ENCODE data around the gene SIGLEC15.
A peak's percentile ranks its signal among the peaks of the same experiment; 100 is the strongest.
"Not testable (repeated sequence)": the region's sequence is repeated elsewhere in the genome, so short reads cannot be mapped to it uniquely, and the experiment has no call there.

Gene SIGLEC15

DNA sequence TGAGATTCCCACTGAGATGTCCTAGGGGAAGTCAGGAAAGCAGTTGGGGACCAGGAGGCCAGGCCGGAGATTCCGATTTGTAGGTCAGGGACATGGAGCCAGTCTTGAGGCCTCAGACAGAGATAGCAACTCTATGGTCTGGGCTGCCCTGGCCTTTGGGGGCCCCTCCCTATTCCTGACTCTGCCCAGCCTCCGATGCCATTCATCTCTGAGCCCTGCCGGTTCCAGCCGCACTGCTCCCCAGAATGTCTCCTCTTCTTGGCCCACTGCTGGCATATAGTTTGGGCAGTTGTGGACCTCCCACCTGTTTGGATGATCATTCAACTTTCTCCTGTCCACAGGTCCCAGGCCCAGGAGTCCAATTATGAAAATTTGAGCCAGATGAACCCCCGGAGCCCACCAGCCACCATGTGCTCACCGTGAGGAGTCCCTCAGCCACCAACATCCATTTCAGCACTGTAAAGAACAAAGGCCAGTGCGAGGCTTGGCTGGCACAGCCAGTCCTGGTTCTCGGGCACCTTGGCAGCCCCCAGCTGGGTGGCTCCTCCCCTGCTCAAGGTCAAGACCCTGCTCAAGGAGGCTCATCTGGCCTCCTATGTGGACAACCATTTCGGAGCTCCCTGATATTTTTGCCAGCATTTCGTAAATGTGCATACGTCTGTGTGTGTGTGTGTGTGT lies 16.4 kb downstream of the SIGLEC15 start:
- Histone ChIP-seq H3K9me3 (peaks cover 23% of the 10 kb centered on the region), H3K4me3 (no peak overlapping the region), H3K9ac (no peak overlapping the region), H3K36me3 (peaks cover 5% of the 10 kb centered on the region; the same call in 1 of the 2 replicates), H3K27ac (no peak overlapping the region), H3K4me2 (peak overlapping the region; percentile 59; the same call in 1 of the 2 replicates), H3K27me3 (no peaks in the 10 kb centered on the region), H3K4me1 (peaks cover 27% of the 10 kb centered on the region), H4K20me1 (no peaks in the 10 kb centered on the region)
- TF ChIP-seq Cebpa-rat (IDR thresholded peaks at IDR 0.05) = no peak

GRCh38 chr18:45843019-45843418 lies 17.5 kb downstream of the SIGLEC15 start:
- Histone ChIP-seq H3K36me3 (peaks cover 5% of the 10 kb centered on the region; the same call in 1 of the 2 replicates), H3K4me1 (peaks cover 31% of the 10 kb centered on the region), H3K27me3 (no peaks in the 10 kb centered on the region), H3K27ac (no peak overlapping the region), H3K9me3 (peaks cover 12% of the 10 kb centered on the region), H3K4me3 (no peak overlapping the region), H3K9ac (no peak overlapping the region), H4K20me1 (no peaks in the 10 kb centered on the region), H3K4me2 (no peak overlapping the region)
- no peak for TF ChIP-seq Cebpa-rat (IDR thresholded peaks at IDR 0.05)

- H3K4me1 ChIP-seq = peaks cover 41% of the 10 kb centered on the region
- TF ChIP-seq Cebpa-rat (IDR thresholded peaks at IDR 0.05) = no peak
- peaks cover 7% of the 10 kb centered on the region; the same call in 1 of the 2 replicates for H3K36me3 ChIP-seq
- H3K4me3 ChIP-seq = no peak overlapping the region
- H3K4me2 ChIP-seq = no peak overlapping the region
- no peaks in the 10 kb centered on the region; the same call in 1 of the 2 replicates for H3K27me3 ChIP-seq
- H3K9me3 ChIP-seq = no peaks in the 10 kb centered on the region
- peaks cover 18% of the 10 kb centered on the region for H4K20me1 ChIP-seq
- H3K27ac ChIP-seq = no peak overlapping the region
- no peak overlapping the region for H3K9ac ChIP-seq
Measured at GRCh38 chr18:45844938-45845337, 19.5 kb downstream of the SIGLEC15 start.

GRCh38 chr18:45845410-45845809 lies 19.9 kb downstream of the SIGLEC15 start:
- H3K9me3 ChIP-seq = no peaks in the 10 kb centered on the region
- no peak overlapping the region for H3K4me3 ChIP-seq
- peaks cover 41% of the 10 kb centered on the region for H3K4me1 ChIP-seq
- H3K9ac ChIP-seq = no peak overlapping the region
- H3K4me2 ChIP-seq = no peak overlapping the region
- H3K36me3 ChIP-seq = peaks cover 7% of the 10 kb centered on the region; the same call in 1 of the 2 replicates
- peaks cover 21% of the 10 kb centered on the region for H4K20me1 ChIP-seq
- no peak overlapping the region for H3K27ac ChIP-seq
- no peaks in the 10 kb centered on the region; the same call in 1 of the 2 replicates for H3K27me3 ChIP-seq
- no peak for TF ChIP-seq Cebpa-rat (IDR thresholded peaks at IDR 0.05)

- Histone ChIP-seq H3K9me3 (no peaks in the 10 kb centered on the region), H3K27ac (no peak overlapping the region), H3K9ac (no peak overlapping the region), H3K4me2 (0 out of 2 replicates have a peak overlapping the region, but pooled peaks have one; percentile 0), H3K4me3 (no peak overlapping the region), H3K27me3 (no peaks in the 10 kb centered on the region; the same call in 1 of the 2 replicates), H3K36me3 (peaks cover 14% of the 10 kb centered on the region), H4K20me1 (peaks cover 35% of the 10 kb centered on the region), H3K4me1 (peaks cover 41% of the 10 kb centered on the region)
- TF ChIP-seq Cebpa-rat (IDR thresholded peaks at IDR 0.05) = no peak
Measured at GRCh38 chr18:45847119-45847518, 21.6 kb downstream of the SIGLEC15 start.

DNA sequence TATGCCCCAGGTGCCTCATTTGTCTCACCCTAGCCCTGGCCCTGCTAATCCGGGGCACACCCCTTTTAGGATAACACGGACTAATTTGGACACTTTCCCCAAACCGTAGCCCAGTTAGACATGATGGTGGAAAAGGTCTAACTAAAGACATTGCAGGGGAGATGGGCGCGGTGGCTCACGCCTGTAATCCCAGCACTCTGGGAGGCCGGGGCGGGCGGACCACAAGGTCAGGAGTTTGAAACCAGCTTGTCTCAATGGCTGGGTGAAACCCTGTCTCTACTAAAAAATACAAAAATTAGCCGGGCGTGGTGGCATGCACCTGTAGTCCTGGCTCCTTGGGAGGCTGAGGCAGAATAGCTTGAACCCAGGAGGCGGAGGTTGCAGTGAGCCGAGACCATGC lies 23.2 kb downstream of the SIGLEC15 start:
- peaks cover 42% of the 10 kb centered on the region for H4K20me1 ChIP-seq
- H3K4me2 ChIP-seq, H3K27me3 ChIP-seq, H3K9me3 ChIP-seq, H3K4me3 ChIP-seq, H3K9ac ChIP-seq, H3K27ac ChIP-seq: not testable (repeated sequence)
- H3K4me1 ChIP-seq = peaks cover 41% of the 10 kb centered on the region
- H3K36me3 ChIP-seq = peaks cover 29% of the 10 kb centered on the region

DNA sequence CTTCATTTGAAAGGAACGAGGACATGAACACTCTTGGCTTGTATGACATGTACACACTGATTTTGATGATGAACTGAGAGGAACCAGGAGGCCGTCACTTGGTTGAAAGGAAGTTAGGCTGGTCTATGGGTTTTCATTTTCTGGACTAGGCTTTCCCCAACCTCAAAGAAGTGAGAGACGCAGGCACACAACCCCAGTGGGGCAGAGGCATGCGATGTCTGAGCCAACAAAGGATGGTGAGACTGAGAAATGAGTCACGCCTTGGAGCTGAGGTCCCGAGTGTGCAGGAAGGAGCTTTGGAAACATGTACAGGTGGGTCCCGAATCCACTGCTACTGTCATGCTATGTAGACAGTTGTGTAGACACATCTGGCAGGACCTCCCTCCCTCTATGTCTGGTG lies 24.1 kb downstream of the SIGLEC15 start:
- no peaks in the 10 kb centered on the region for H3K9me3 ChIP-seq
- TF ChIP-seq Cebpa-rat (IDR thresholded peaks at IDR 0.05) = no peak
- no peak overlapping the region for H3K4me3 ChIP-seq
- peaks cover 42% of the 10 kb centered on the region for H4K20me1 ChIP-seq
- no peak overlapping the region for H3K27ac ChIP-seq
- peaks cover 38% of the 10 kb centered on the region for H3K36me3 ChIP-seq
- H3K27me3 ChIP-seq = no peaks in the 10 kb centered on the region; the same call in 1 of the 2 replicates
- peaks cover 41% of the 10 kb centered on the region for H3K4me1 ChIP-seq
- no peak overlapping the region for H3K9ac ChIP-seq
- H3K4me2 ChIP-seq = peak overlapping the region; percentile 66

- Histone ChIP-seq H3K27me3 (no peaks in the 10 kb centered on the region; the same call in 1 of the 2 replicates), H3K4me3 (no peak overlapping the region), H3K4me2 (peak overlapping the region; percentile 66), H3K27ac (no peak overlapping the region), H3K36me3 (peaks cover 43% of the 10 kb centered on the region), H3K9ac (no peak overlapping the region), H3K4me1 (peaks cover 41% of the 10 kb centered on the region), H4K20me1 (peaks cover 42% of the 10 kb centered on the region), H3K9me3 (no peaks in the 10 kb centered on the region)
- TF ChIP-seq Cebpa-rat (IDR thresholded peaks at IDR 0.05) = no peak
Measured at GRCh38 chr18:45850021-45850420, 24.5 kb downstream of the SIGLEC15 start.

- H3K4me2 ChIP-seq = peak overlapping the region; percentile 66
- TF ChIP-seq Cebpa-rat (IDR thresholded peaks at IDR 0.05) = no peak
- H3K9me3 ChIP-seq = no peaks in the 10 kb centered on the region
- peaks cover 56% of the 10 kb centered on the region for H3K36me3 ChIP-seq
- H3K27ac ChIP-seq = no peak overlapping the region
- H3K9ac ChIP-seq = no peak overlapping the region
- H3K27me3 ChIP-seq = no peaks in the 10 kb centered on the region; the same call in 1 of the 2 replicates
- H3K4me3 ChIP-seq = no peak overlapping the region
- peaks cover 42% of the 10 kb centered on the region for H4K20me1 ChIP-seq
- peaks cover 41% of the 10 kb centered on the region for H3K4me1 ChIP-seq
Measured at GRCh38 chr18:45851161-45851925, 25.9 kb downstream of the SIGLEC15 start.

- Histone ChIP-seq H3K27me3 (no peaks in the 10 kb centered on the region; the same call in 1 of the 2 replicates), H3K9ac (no peak overlapping the region), H3K4me1 (peaks cover 34% of the 10 kb centered on the region), H3K36me3 (peaks cover 69% of the 10 kb centered on the region), H3K4me2 (no peak overlapping the region), H3K9me3 (no peaks in the 10 kb centered on the region), H4K20me1 (peaks cover 42% of the 10 kb centered on the region), H3K27ac (no peak overlapping the region), H3K4me3 (no peak overlapping the region)
- no peak for TF ChIP-seq Cebpa-rat (IDR thresholded peaks at IDR 0.05)
Measured at GRCh38 chr18:45852631-45853030, 27.2 kb downstream of the SIGLEC15 start.

Data from BLaER1 (cell line).